Measurements from ENCODE around the gene HOXA6.

GRCh38 chr7:27115221-27116026, 32.1 kb downstream of the HOXA6 start:
- TF ChIP-seq, protein P1, sequence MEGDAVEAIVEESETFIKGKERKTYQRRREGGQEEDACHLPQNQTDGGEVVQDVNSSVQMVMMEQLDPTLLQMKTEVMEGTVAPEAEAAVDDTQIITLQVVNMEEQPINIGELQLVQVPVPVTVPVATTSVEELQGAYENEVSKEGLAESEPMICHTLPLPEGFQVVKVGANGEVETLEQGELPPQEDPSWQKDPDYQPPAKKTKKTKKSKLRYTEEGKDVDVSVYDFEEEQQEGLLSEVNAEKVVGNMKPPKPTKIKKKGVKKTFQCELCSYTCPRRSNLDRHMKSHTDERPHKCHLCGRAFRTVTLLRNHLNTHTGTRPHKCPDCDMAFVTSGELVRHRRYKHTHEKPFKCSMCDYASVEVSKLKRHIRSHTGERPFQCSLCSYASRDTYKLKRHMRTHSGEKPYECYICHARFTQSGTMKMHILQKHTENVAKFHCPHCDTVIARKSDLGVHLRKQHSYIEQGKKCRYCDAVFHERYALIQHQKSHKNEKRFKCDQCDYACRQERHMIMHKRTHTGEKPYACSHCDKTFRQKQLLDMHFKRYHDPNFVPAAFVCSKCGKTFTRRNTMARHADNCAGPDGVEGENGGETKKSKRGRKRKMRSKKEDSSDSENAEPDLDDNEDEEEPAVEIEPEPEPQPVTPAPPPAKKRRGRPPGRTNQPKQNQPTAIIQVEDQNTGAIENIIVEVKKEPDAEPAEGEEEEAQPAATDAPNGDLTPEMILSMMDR (IDR thresholded peaks at IDR 0.05; ENCODE audit: extremely low read depth in 1 of 2, insufficient read depth in 1 of 2, low read depth in 1 of 2, low read length in 2 of 2) = no peak
- no peak for TF ChIP-seq EZH2 (IDR thresholded peaks at IDR 0.05; ENCODE audit: borderline replicate concordance, low read depth, low read length, severe bottlenecking)
- TF ChIP-seq POLR2AphosphoS5 (IDR thresholded peaks at IDR 0.05; ENCODE audit: insufficient read depth, low read depth, low read length) = peak; percentile 52
- TF ChIP-seq POLR2A (IDR thresholded peaks at IDR 0.05; ENCODE audit: low read depth, low read length) = peak; percentile 28

All from endothelial cell of umbilical vein (primary cell).